Smooth muscle cell (in vitro differentiated cells): Measurements from ENCODE around the gene ZNF592. TPM values are rescaled to one million over a fixed set of nuclear protein-coding genes. Genes with fewer than 3 reads are reported as not detected.
"Not testable (repeated sequence)": the region's sequence is repeated elsewhere in the genome, so short reads cannot be mapped to it uniquely, and the experiment has no call there.

Source experiments
- DNase-seq: peaks from one replicate; lab custom pipeline; 2025; ENCODE audit not compliant: unreplicated experiment; lab: John Stamatoyannopoulos, UW
- H2AFZ ChIP-seq: fragments of 200-600 bp; sonication (generic); 2 replicates; pipeline ENCODE4 v1.6.0; 2016; ENCODE audit warnings: antibody characterized with exemption, low read depth, mild to moderate bottlenecking
- H3F3A ChIP-seq: fragments of 200-600 bp; sonication (generic); 2 replicates; pipeline ENCODE4 v1.6.0; 2017; ENCODE audit warnings: antibody characterized with exemption, low read depth
- H3K27ac ChIP-seq: fragments of 200-600 bp; sonication (generic); 2 replicates; pipeline ENCODE4 v1.5.1; 2016; ENCODE audit warnings: low read depth, mild to moderate bottlenecking
- H3K27me3 ChIP-seq: fragments of 200-600 bp; sonication (generic); 2 replicates; pipeline ENCODE4 v1.6.1; 2016; ENCODE audit warnings: low read depth, mild to moderate bottlenecking
- H3K36me3 ChIP-seq: fragments of 200-600 bp; sonication (generic); 2 replicates; pipeline ENCODE4 v1.5.1; 2016; ENCODE audit warnings: low read depth
- H3K4me1 ChIP-seq: fragments of 200-600 bp; sonication (generic); 2 replicates; pipeline ENCODE4 v1.5.1; 2016; ENCODE audit warnings: low read depth
- H3K4me2 ChIP-seq: fragments of 200-600 bp; sonication (generic); 2 replicates; pipeline ENCODE4 v1.6.0; 2016; ENCODE audit warnings: mild to moderate bottlenecking
- H3K4me3 ChIP-seq: fragments of 200-600 bp; sonication (generic); 2 replicates; pipeline ENCODE4 v1.5.1; 2016; ENCODE audit warnings: mild to moderate bottlenecking
- H3K79me2 ChIP-seq: fragments of 200-600 bp; sonication (generic); 2 replicates; pipeline ENCODE4 v1.6.0; 2016; ENCODE audit warnings: low read depth, mild to moderate bottlenecking
- H3K9ac ChIP-seq: fragments of 200-600 bp; sonication (generic); 2 replicates; pipeline ENCODE4 v1.6.0; 2016; ENCODE audit warnings: low read depth
- H3K9me3 ChIP-seq: fragments of 200-600 bp; sonication (generic); replicated peaks from 2 replicates; pipeline ENCODE4 v1.5.1; 2016; ENCODE audit warnings: low read depth
- H4K20me1 ChIP-seq: fragments of 200-600 bp; sonication (generic); 2 replicates; pipeline ENCODE4 v1.6.0; 2016; ENCODE audit warnings: low read depth
- WGBS: methylation state at CpG from one replicate; pipeline ENCODE4 v1.1.7; 2016; ENCODE audit warnings: low lambda C conversion rate; 5-methylcytosine and 5-hydroxymethylcytosine counted together
- polyA plus RNA-seq: library from polyadenylated mRNA; unstranded; fragments of >200 nt; fragmentation: Nextera tagmentation; extraction: Ambion mirVana; gene quantifications from 2 replicates; pipeline ENCODE4 v1.2.1, GENCODE V29; 2016
- total RNA-seq: library from RNA; depleted of rRNA; stranded (reverse); fragments of >200 nt; gene quantifications from 2 replicates; pipeline ENCODE4 v1.2.3, GENCODE V29; 2014
- TF ChIP-seq, protein P1 (sequence below): fragments of 200-600 bp; sonication (generic); IDR thresholded peaks from 2 replicates; pipeline ENCODE4 v1.5.1; 2017; ENCODE audit warnings: borderline replicate concordance, mild to moderate bottlenecking, antibody characterized with exemption; ENCODE audit not compliant: insufficient read depth, poor library complexity, severe bottlenecking

The ZNF592 gene
- total and polyA plus RNA-seq, 2 experiments from 2014 or later, result 10.7 to 10.8 TPM

DNA sequence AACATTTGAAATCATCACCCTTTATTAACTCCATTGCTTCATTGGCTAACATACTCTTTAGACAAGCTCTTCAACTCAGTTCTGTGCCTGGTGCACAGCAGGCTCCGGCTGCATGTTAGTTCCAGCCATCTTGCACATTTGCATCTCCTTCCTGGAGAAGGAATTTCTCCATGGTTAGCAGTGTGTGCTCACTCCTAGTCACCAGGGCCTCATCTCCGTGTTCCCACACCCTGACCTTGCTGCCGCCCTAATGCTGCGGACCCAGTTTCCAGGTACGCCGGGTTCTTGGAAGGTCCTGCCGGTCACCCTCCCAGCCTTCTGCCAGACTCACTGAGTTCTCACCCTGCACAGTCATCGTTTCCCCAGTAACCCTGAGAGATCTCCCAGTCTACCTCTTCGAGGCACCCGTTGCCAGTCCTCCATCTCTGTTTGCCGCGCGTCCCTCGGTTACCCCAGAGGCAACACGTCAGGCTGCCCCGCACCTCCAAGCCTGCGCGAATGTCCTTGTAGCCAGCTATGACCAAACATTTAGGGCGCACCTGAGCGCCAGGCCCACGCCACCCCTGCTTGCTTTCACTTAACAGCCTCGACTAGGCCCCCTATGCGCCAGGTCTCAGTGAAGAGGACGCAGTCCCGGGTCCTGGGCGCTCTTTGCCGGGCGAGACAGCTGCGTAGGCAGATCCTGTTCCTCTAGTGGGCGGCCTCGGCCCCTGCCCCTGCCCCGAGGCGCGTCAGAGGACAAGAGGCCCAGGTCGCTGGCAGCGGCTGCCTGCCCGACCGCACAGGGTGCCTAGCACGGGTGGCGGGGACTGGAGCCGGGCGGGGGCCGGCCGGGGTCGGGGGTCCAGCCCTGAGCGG is 747 bp upstream of the ZNF592 start:
- H2AFZ ChIP-seq, result peak overlapping the region; percentile 97
- peak overlapping the region; percentile 89 for H3K4me2 ChIP-seq
- TF ChIP-seq, protein P1, sequence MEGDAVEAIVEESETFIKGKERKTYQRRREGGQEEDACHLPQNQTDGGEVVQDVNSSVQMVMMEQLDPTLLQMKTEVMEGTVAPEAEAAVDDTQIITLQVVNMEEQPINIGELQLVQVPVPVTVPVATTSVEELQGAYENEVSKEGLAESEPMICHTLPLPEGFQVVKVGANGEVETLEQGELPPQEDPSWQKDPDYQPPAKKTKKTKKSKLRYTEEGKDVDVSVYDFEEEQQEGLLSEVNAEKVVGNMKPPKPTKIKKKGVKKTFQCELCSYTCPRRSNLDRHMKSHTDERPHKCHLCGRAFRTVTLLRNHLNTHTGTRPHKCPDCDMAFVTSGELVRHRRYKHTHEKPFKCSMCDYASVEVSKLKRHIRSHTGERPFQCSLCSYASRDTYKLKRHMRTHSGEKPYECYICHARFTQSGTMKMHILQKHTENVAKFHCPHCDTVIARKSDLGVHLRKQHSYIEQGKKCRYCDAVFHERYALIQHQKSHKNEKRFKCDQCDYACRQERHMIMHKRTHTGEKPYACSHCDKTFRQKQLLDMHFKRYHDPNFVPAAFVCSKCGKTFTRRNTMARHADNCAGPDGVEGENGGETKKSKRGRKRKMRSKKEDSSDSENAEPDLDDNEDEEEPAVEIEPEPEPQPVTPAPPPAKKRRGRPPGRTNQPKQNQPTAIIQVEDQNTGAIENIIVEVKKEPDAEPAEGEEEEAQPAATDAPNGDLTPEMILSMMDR, result no peak
- peak overlapping the region; percentile 98 for H3K27ac ChIP-seq
- H3K9me3 ChIP-seq, result no peaks in the 10 kb centered on the region
- H3F3A ChIP-seq, result no peaks in the 10 kb centered on the region
- DNase-seq, result peak; percentile 67
- H3K9ac ChIP-seq, result peak overlapping the region; percentile 92
- H3K36me3 ChIP-seq, result no peaks in the 10 kb centered on the region
- peak overlapping the region; percentile 96 for H3K4me3 ChIP-seq
- H4K20me1 ChIP-seq, result peaks cover 34% of the 10 kb centered on the region
- H3K27me3 ChIP-seq, result no peaks in the 10 kb centered on the region
- WGBS, result 4% methylated on average over 34 of the region's 46 CpGs
- peaks cover 52% of the 10 kb centered on the region for H3K79me2 ChIP-seq
- peaks cover 18% of the 10 kb centered on the region for H3K4me1 ChIP-seq

DNA sequence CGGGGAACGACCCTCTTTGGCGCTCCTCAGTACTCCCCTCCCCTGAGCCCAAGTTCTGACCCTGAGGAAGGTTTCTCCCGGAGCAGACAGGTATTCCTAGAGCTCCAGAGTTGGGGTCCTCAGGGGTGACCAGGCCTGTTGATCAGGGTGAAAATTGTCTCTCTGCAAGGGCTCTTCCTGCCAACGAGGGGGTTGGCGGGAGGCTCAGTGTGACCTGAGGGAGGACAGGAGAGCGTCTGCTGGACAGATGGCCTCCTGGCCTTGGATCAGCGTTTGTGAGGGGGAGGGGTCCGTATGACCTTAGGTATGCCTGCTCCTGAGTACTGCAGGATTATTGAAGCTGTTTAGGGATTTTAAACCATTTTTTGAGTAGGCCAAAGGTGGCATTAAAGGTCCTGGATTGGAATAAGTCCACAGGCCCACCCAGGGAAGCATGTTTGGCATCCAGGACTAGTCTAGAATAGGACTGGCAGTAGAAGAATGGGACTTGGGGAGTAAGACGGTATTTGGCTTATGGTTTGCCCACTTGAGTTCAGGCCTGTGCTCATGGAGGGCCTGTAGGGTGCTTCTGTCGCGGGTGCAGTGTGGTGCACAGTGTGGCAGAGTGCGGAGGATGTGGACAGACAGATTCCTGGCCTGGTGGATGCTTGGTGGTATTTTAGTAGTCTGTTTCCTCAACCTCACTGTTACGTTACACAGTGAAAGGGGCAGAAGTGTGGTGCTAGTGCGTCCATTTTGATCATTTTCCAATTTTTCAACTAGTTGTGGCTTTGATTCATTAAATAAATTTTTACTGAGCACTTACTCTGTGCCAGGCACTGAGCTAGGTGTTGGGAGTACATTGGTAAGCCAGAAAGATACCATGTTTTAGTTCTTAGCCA is 959 bp downstream of the ZNF592 start:
- no peaks in the 10 kb centered on the region for H3K36me3 ChIP-seq
- peak overlapping the region; percentile 96 for H3K4me3 ChIP-seq
- peaks cover 69% of the 10 kb centered on the region for H3K79me2 ChIP-seq
- no peaks in the 10 kb centered on the region for H3F3A ChIP-seq
- no peaks in the 10 kb centered on the region for H3K27me3 ChIP-seq
- TF ChIP-seq, protein P1, result no peak
- WGBS, result 11% methylated on average over 15 of the region's 15 CpGs
- peaks cover 18% of the 10 kb centered on the region for H3K4me1 ChIP-seq
- peak overlapping the region; percentile 91 for H3K9ac ChIP-seq
- DNase-seq, result no peak
- H3K27ac ChIP-seq, result peak overlapping the region; percentile 82
- H3K4me2 ChIP-seq, result peak overlapping the region; percentile 90
- no peaks in the 10 kb centered on the region for H3K9me3 ChIP-seq
- peaks cover 51% of the 10 kb centered on the region for H4K20me1 ChIP-seq
- H2AFZ ChIP-seq, result peak overlapping the region; percentile 9

DNA sequence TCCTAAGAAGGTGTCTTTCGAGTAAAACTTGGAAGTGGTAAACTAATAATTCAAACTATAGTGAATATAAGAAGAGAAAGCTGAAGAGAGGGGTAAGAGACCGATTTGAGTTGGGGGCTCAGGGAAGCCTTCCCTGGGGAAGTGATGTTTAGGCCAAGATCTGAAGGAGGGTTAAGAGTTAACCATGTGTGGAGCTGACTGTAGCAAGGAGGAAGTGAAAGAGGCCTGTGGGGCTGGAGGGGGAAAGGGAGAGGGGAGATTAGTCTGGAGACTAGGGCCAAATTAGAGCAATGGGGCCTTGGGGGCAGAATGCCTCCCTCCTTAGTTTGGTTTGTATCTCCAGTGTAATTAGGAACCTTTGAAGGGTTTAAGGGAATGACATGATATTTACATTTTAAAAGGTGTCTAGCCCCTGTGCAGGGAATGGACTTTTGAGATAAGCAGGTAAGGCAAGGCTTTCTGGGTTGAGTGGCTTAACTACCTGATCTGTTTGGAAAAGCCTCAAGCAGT is 2.2 kb downstream of the ZNF592 start:
- H3K27ac ChIP-seq, result peak overlapping the region; percentile 82
- TF ChIP-seq, protein P1, result no peak
- peak overlapping the region; percentile 6 for H3K9ac ChIP-seq
- 41% methylated on average over 2 of the region's 2 CpGs for WGBS
- peak overlapping the region; percentile 96 for H3K4me3 ChIP-seq
- no peak for DNase-seq
- H3F3A ChIP-seq, result no peaks in the 10 kb centered on the region
- H3K4me2 ChIP-seq, result peak overlapping the region; percentile 90
- no peaks in the 10 kb centered on the region for H3K9me3 ChIP-seq
- peaks cover 78% of the 10 kb centered on the region for H3K79me2 ChIP-seq
- peaks cover 18% of the 10 kb centered on the region for H3K4me1 ChIP-seq
- H4K20me1 ChIP-seq, result peaks cover 64% of the 10 kb centered on the region
- no peak overlapping the region for H2AFZ ChIP-seq
- no peaks in the 10 kb centered on the region for H3K27me3 ChIP-seq
- H3K36me3 ChIP-seq, result no peaks in the 10 kb centered on the region

DNA sequence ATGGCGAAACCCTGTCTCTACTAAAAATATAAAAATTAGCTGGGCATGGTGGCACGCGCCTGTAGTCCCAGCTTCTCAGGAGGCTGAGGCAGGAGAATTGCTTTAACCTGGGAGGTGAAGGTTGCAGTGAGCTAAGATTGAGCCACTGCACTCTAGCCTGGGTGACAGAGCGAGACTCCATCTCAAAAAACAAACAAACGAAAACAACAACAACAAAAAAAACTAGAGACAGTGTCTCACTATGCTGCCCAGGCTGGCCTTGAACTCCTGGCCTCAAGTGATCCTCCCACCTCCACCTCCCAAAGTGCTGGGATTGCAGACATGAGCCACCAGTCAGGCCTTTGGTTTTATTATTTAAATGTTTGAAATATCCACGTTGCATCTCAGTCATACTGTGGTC is 3.3 kb downstream of the ZNF592 start:
- peaks cover 18% of the 10 kb centered on the region for H3K4me1 ChIP-seq
- peaks cover 80% of the 10 kb centered on the region for H3K79me2 ChIP-seq
- not testable (repeated sequence) for DNase-seq, H3K4me3 ChIP-seq, H3K9me3 ChIP-seq, H3K36me3 ChIP-seq, H3K9ac ChIP-seq, H2AFZ ChIP-seq, H3F3A ChIP-seq, H3K27me3 ChIP-seq
- peak overlapping the region; percentile 19 for H3K4me2 ChIP-seq
- peaks cover 75% of the 10 kb centered on the region for H4K20me1 ChIP-seq
- peak overlapping the region; percentile 30 for H3K27ac ChIP-seq
- WGBS, result 93% methylated on average over 6 of the region's 6 CpGs
